GM23338 (cell line): ENCODE data around the gene CDCA5.

ENCODE experiments used
- POLR2AphosphoS5 ChIP-seq: IDR thresholded peaks from 2 replicates; pipeline ENCODE4 v1.6.1; 2016; ENCODE audit warnings: antibody characterized with exemption, low read depth
- TF ChIP-seq, protein P1 (sequence below), 2 experiments: fragments of 200-600 bp in 1 of 2; sonication (generic) in 1 of 2; conservative IDR thresholded peaks; 2 replicates each; pipeline versions ENCODE4 v1.5.1 to v1.6.1; 2016 to 2017; ENCODE audit warnings: antibody characterized with exemption in 2 of 2, low read depth in 2 of 2, mild to moderate bottlenecking in 2 of 2, moderate library complexity in 1 of 2

DNA sequence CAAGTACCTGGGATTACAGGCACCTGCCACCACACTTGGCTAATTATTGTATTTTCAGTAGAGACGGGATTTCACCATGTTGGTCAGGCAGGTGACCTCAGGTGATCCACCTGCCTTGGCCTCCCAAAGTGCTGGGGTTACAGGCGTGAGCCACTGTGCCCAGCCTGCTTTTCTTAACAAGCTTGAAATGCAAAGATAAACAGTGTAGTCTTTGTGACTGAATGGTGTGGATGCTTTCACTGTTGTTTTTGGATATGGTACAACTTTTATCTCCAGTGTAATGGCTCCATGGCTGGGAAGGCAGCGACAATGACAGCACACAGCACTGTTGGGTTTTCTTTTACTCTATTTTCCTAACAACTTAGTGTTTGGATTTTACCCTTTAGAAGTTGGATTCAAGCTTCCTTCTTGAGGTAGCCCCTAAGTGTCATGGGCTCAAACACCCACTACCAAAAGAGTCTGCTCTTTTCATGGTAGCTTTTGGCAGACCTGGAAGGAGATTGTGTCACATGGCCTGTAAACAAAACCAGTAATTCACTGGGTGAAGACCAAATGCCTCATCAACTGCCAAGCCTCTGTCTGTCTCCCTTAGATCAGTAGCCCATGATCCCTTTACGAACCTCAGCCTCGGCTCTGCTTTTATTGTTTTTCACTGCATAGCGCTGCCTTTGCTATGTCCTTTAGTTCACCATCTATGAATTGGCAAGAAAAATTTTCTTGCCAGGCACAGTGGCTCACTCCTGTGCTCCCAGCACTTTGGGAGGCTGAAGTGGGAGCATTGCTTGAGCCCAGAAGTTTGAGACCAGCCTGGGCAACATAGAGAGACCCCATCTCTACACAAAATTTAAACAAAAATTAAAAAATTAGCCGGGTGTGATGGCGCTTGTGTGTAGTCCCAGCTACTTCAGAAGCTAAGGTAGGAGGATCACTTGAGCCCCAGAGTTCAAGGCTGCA, 18.6 kb upstream of the CDCA5 start:
- TF ChIP-seq, protein P1, sequence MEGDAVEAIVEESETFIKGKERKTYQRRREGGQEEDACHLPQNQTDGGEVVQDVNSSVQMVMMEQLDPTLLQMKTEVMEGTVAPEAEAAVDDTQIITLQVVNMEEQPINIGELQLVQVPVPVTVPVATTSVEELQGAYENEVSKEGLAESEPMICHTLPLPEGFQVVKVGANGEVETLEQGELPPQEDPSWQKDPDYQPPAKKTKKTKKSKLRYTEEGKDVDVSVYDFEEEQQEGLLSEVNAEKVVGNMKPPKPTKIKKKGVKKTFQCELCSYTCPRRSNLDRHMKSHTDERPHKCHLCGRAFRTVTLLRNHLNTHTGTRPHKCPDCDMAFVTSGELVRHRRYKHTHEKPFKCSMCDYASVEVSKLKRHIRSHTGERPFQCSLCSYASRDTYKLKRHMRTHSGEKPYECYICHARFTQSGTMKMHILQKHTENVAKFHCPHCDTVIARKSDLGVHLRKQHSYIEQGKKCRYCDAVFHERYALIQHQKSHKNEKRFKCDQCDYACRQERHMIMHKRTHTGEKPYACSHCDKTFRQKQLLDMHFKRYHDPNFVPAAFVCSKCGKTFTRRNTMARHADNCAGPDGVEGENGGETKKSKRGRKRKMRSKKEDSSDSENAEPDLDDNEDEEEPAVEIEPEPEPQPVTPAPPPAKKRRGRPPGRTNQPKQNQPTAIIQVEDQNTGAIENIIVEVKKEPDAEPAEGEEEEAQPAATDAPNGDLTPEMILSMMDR (conservative IDR thresholded peaks at IDR 0.05; ENCODE audit: low read depth in 2 of 2), result no peak
- no peak for TF ChIP-seq POLR2AphosphoS5
